ENCODE measurements around the gene CACNA1D. TPM values are rescaled to one million over a fixed set of nuclear protein-coding genes. Genes with fewer than 3 reads are reported as not detected.

CACNA1D gene
- 0.61 to 1.2 TPM (median 0.85 TPM) in 5 replicates for total RNA-seq (2022; extraction: Qiagen RNA extraction; ENCODE audit: low read depth)

DNA sequence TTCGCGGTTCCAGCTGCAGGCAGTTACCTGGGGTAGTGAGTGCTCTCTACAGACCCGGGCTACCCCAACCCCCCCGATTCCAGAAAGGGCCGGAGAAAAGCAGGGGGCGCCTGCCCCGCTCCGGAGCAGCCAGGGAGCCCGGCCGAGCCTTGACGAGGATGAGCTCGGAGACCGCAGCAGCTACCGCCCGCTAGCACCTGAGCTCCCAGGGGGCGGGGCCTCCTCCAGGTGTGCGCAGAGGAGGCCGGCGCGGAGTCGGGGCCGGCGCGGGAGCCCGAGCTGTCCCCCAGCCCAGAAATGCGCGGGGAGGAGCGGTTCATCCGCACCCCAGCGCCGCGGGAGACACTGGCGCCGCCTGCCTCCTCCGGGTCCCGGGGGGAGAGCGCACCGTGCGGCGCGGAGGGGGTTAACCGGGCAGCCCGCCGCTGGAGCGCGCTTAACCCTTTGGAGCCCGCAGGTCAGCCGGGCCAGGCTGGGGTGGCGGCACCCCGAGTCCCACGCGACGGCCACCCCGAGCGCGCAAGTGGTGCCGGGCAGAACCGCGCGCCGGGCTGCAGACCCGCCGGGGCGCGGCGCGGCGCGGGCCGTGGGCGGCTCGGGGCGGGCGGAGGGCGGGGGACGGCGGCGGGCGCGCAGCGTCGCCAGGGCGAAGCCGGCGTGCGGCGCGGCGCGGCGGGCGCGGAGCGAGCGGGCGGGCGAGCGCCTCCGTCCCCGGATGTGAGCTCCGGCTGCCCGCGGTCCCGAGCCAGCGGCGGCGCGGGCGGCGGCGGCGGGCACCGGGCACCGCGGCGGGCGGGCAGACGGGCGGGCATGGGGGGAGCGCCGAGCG is at the start of gene CACNA1D:
TSS of gene CACNA1D (plus strand) at position 649 of the 829 bp plus-strand sequence. CDS start 556 bp downstream, outside the sequence.

DNA sequence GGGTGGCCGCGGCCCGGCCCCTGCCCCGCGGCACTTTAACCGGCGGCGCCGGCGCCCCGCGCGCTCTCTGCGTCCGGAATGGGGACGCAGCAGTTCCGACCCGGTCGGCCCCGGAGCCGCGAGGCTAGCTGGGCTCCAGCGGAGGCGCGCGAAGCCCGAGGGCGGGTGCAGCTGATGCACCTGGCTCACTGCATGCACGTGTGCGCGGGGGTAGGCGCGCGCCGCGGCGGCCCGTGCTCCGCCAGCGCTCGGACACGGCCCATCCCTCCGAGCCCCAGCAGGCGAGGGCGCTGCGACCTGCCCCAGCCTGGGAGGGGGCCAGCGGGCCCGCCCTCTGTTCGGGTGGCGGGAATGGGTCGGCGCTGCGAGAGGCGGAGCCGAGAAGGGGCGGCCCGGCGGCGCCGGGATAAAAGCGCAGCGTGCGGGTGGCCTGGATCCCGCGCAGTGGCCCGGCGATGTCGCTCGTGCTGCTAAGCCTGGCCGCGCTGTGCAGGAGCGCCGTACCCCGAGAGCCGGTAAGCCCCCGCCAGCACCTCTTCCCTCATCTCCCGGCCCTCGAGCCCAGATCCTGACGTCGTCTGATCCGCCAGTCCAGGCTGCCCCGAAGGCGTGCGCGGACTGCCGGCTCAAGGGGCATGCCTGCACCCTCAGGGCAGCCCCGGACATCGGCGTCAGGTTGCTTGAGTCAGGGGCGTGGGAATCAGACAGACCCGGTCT is 351.9 kb downstream of the CACNA1D start, which contains the start of the genes CHDH and IL17RB:
TSS of gene CHDH (minus strand) at position 286 of the 717 bp plus-strand sequence. CDS start 22,411 bp downstream, outside the sequence.
TSS of gene IL17RB (plus strand) at position 435 of the 717 bp plus-strand sequence. CDS start at position 456, 21 bp downstream.

Other genes starting within 250 kb of the CACNA1D start
- gene TKT, start 238.6 kb upstream of the CACNA1D start, total RNA-seq (2022; extraction: Qiagen RNA extraction; ENCODE audit: low read depth) = 1,594 to 2,170 TPM (median 2,108 TPM) in 5 replicates
- 5.5 to 7.7 TPM (median 7.1 TPM) in 5 replicates for gene DCP1A, start 147.1 kb upstream of the CACNA1D start, total RNA-seq (2022; extraction: Qiagen RNA extraction; ENCODE audit: low read depth)

Data from A549 treated with GW870086 at 1 μM for 4 hours (cell line).